ENCODE measurements around the gene FUT8.
A peak's percentile ranks its signal among the peaks of the same experiment; 100 is the strongest.

FUT8 gene

GRCh38 chr14:65429757-65430156 lies 17.2 kb downstream of the FUT8 start:
- H3K9me3 Mint-ChIP-seq = no peaks in the 10 kb centered on the region
- peaks cover 36% of the 10 kb centered on the region for H3K36me3 Mint-ChIP-seq
- no peaks in the 10 kb centered on the region for H3K27me3 Mint-ChIP-seq
- H3K27ac Mint-ChIP-seq = no peak overlapping the region
- peaks cover 80% of the 10 kb centered on the region for H3K4me1 Mint-ChIP-seq
- ATAC-seq = no peak
- no peak overlapping the region for H3K4me3 Mint-ChIP-seq

DNA sequence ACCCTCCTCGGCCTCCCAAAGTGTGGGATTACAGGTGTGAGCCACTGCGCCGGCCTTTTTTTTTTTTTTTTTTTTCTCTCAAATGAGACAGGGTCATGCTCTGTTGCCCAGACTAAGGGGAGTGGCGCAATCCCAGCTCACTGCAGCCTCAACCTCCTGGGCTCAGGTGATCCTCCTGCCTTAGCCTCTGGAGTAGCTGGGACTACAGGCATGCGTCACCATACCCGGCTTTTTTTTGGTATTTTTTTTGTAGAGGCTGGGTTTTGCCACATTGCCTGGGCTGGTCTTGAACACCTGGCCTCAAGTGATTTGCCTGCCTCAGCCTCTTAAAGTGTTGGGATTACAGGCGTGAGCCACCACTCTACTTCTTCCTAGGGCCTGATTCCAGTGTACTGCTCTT lies 18.7 kb downstream of the FUT8 start:
- H3K27me3 Mint-ChIP-seq = no peaks in the 10 kb centered on the region
- H3K4me1 Mint-ChIP-seq = peaks cover 75% of the 10 kb centered on the region
- peaks cover 47% of the 10 kb centered on the region for H3K36me3 Mint-ChIP-seq
- H3K4me3 Mint-ChIP-seq = no peak overlapping the region
- ATAC-seq = no peak
- no peaks in the 10 kb centered on the region for H3K9me3 Mint-ChIP-seq
- H3K27ac Mint-ChIP-seq = peak overlapping the region; percentile 59

GRCh38 chr14:65431951-65432350 lies 19.4 kb downstream of the FUT8 start:
- no peak overlapping the region for H3K4me3 Mint-ChIP-seq
- H3K36me3 Mint-ChIP-seq = peaks cover 41% of the 10 kb centered on the region

GRCh38 chr14:65432361-65432948 lies 19.9 kb downstream of the FUT8 start:
- H3K4me3 Mint-ChIP-seq = no peak overlapping the region
- H3K27ac Mint-ChIP-seq = peak overlapping the region; percentile 52
- H3K9me3 Mint-ChIP-seq = no peaks in the 10 kb centered on the region

More at GRCh38 chr14:65431951-65432350, 19.4 kb downstream of the FUT8 start:
- Mint-ChIP-seq H3K9me3 (no peaks in the 10 kb centered on the region), H3K27me3 (no peaks in the 10 kb centered on the region), H3K27ac (peak overlapping the region; percentile 59), H3K4me1 (peaks cover 69% of the 10 kb centered on the region)
- no peak for ATAC-seq

DNA sequence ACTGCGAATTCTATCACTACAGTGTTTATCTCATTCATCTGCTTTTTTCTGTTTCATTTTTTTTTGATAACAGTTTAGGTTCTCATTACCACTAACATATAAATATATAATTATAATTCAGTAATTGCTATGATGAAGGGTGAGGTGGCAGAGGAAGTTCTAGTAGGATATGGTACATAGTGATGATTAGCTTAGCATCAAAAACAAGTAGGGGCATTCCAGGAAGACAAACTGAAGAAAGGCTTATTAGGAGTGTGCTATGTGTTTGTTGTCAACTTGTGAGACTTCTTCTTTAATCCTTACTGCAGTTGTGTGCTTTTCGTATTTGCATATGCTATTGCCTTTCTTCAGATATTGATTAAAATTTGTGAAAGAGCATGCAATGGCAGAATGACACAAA lies 20.6 kb downstream of the FUT8 start:
- H3K9me3 Mint-ChIP-seq = no peaks in the 10 kb centered on the region
- H3K36me3 Mint-ChIP-seq = peaks cover 38% of the 10 kb centered on the region
- ATAC-seq = no peak
- H3K4me3 Mint-ChIP-seq = peak overlapping the region; percentile 13
- peak overlapping the region; percentile 52 for H3K27ac Mint-ChIP-seq
- no peaks in the 10 kb centered on the region for H3K27me3 Mint-ChIP-seq
- peaks cover 72% of the 10 kb centered on the region for H3K4me1 Mint-ChIP-seq

More at GRCh38 chr14:65432361-65432948, 19.9 kb downstream of the FUT8 start:
- Mint-ChIP-seq H3K36me3 (peaks cover 38% of the 10 kb centered on the region), H3K27me3 (no peaks in the 10 kb centered on the region), H3K4me1 (peaks cover 70% of the 10 kb centered on the region)
- ATAC-seq = no peak

- ATAC-seq = no peak
- Mint-ChIP-seq H3K4me1 (peaks cover 72% of the 10 kb centered on the region), H3K4me3 (peak overlapping the region; percentile 54), H3K27me3 (no peaks in the 10 kb centered on the region), H3K9me3 (no peaks in the 10 kb centered on the region), H3K27ac (peak overlapping the region; percentile 29), H3K36me3 (peaks cover 35% of the 10 kb centered on the region)
Observed at GRCh38 chr14:65433646-65434045, 21.1 kb downstream of the FUT8 start.

DNA sequence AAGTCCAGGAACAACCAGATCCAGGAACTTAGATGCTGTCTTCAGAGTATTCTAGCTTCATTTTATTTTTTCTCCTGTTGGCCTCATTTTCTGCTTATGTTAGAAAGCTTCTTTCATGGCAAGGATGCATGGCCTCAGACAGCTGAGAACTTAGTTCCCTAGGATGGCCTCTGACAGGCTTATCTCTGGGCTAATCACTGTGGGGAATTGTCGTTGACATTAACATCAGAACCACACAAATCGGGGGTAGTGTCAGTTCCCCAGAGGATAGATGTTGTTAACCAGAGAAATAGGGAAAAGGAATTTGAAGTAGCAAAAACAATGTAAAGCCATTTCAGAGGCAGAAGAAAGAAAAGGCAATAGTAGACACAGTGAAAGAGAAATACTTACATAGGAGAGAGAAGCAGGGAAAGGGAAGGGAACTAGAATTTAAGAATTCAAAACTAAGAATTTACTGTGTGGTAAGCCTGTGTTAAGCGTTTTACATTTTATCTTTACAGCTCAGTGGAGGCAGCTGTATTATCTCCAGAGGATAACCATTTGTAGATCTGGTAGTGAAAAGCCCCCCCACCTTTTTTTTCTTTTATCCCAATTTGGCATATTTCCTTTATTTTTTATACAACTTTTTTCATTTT lies 21.8 kb downstream of the FUT8 start:
- H3K27ac Mint-ChIP-seq = peak overlapping the region; percentile 29
- H3K4me1 Mint-ChIP-seq = peaks cover 71% of the 10 kb centered on the region
- H3K9me3 Mint-ChIP-seq = no peaks in the 10 kb centered on the region
- H3K36me3 Mint-ChIP-seq = peaks cover 29% of the 10 kb centered on the region
- no peak overlapping the region for H3K4me3 Mint-ChIP-seq
- no peaks in the 10 kb centered on the region for H3K27me3 Mint-ChIP-seq
- ATAC-seq = no peak

DNA sequence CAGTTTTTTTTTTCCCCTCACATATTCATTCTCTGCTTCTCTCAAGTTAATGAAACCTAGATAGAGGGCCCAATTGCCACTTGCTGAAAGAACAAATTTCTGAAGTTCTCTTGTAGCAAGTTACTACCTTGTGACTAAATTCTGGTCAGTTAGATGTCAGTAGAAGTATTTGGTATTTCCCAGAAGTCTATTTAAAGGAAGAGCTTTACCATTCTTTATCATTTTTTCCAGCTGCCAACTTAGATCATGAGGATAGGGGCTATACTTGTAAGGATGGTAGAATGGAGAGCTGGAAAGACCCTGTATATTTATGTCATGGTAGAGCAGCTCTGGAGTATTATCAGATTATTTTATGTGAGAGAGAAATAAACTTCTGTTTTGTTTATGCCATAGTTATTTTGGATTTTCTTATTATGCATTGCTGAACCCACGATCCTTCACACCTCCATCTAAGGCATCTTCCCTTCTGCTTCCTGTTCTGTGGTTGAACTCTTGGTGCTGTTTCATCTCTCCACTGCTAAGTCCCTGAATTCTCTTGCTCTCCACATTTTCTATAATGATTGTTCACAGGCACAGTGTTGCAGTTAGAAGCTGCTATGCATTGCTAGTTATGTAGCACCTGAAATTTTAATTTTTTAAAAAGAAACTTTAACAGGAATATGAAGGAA lies 25.9 kb downstream of the FUT8 start:
- peak; percentile 43 for ATAC-seq
- H3K27me3 Mint-ChIP-seq = no peaks in the 10 kb centered on the region
- H3K27ac Mint-ChIP-seq = peak overlapping the region; percentile 84
- peaks cover 23% of the 10 kb centered on the region for H3K36me3 Mint-ChIP-seq
- no peaks in the 10 kb centered on the region for H3K9me3 Mint-ChIP-seq
- peaks cover 48% of the 10 kb centered on the region for H3K4me1 Mint-ChIP-seq
- H3K4me3 Mint-ChIP-seq = peak overlapping the region; percentile 31

DNA sequence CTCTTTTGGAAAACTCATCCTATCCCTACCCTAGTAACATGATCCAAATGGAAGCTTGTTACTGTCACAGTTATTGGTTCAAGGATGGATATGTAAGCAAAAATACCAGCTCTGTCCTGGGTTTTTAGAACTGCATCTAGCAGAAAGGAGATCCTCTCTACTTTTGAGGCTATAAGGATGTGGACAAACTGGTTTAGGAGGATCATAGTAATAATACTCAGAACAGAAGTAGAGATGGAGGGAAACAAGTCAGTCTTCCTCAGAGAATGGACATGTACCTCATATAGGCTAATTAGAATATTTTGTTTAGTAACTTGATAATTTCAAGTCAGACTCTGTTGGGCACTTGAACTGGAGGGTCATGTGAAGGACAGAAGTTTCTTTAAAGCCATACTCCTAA lies 26.6 kb downstream of the FUT8 start:
- Mint-ChIP-seq H3K4me3 (no peak overlapping the region), H3K9me3 (no peaks in the 10 kb centered on the region), H3K36me3 (peaks cover 25% of the 10 kb centered on the region), H3K27ac (peak overlapping the region; percentile 84), H3K4me1 (peaks cover 43% of the 10 kb centered on the region), H3K27me3 (no peaks in the 10 kb centered on the region)
- ATAC-seq = no peak

- ATAC-seq = no peak
- Mint-ChIP-seq H3K4me1 (peaks cover 39% of the 10 kb centered on the region), H3K27ac (no peak overlapping the region), H3K36me3 (peaks cover 24% of the 10 kb centered on the region), H3K9me3 (no peaks in the 10 kb centered on the region), H3K4me3 (no peak overlapping the region), H3K27me3 (no peaks in the 10 kb centered on the region)
Observed at GRCh38 chr14:65440230-65440629, 27.7 kb downstream of the FUT8 start.

- no peaks in the 10 kb centered on the region for H3K9me3 Mint-ChIP-seq
Observed at GRCh38 chr14:65444230-65444629, 31.7 kb downstream of the FUT8 start.

DNA sequence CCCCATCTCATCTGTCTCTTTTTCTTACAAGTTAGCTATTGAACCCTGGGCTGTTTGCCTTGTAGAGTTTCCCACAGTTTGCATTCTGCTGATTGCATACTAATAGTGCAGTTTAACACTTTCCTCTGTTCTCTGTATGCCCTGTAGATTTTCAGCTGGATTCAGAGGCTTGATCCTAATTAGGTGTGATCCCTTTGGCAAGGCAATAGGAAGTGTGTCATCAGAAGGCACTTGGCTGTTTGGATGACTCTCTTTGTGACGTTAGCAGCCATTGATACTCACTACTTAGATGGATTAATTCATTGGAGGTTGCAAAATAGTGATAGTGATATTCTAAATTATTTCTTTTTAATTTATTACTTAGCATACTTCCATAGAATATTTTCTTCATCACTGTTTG lies 33.6 kb downstream of the FUT8 start:
- Mint-ChIP-seq H3K27ac (peak overlapping the region; percentile 21), H3K36me3 (peaks cover 45% of the 10 kb centered on the region), H3K4me3 (no peak overlapping the region), H3K4me1 (peaks cover 34% of the 10 kb centered on the region), H3K9me3 (peaks cover 2% of the 10 kb centered on the region), H3K27me3 (no peaks in the 10 kb centered on the region)
- no peak for ATAC-seq

More at GRCh38 chr14:65444230-65444629, 31.7 kb downstream of the FUT8 start:
- Mint-ChIP-seq H3K27me3 (no peaks in the 10 kb centered on the region), H3K27ac (no peak overlapping the region), H3K4me1 (peaks cover 40% of the 10 kb centered on the region), H3K36me3 (peaks cover 31% of the 10 kb centered on the region), H3K4me3 (no peak overlapping the region)
- ATAC-seq = no peak

GRCh38 chr14:65449647-65450046 lies 37.1 kb downstream of the FUT8 start:
- peaks cover 70% of the 10 kb centered on the region for H3K36me3 Mint-ChIP-seq

DNA sequence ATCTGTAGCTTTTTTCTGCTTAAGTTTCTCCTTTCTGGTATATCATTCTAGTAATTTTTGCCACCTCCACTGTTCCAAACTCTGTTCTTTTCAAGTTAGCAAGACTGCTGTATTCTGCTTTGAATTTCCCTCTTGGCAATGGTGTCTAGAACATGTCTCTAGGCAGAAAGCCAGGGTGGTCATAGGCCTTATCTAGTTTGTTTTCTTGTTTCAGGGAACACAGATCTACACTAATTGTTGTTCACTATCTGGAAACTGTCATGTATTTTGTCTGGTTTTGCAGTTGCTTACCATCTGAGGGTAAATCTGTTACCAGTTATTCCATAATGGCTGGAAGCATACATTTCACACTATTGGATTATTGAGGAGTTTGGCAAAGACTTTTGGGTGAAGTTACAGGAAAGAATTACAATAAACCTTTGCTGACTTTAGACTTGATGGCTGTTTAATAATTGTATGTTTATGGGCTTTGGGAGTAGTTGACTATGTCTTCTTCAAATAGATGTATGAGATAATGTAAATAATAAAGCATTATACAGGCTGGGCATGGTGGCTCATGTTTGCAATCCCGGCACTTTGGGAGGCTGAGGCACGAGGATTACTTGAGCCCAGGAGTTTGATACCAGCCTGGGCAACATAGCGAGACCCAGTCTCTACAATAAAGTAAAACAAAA lies 41.4 kb downstream of the FUT8 start:
- Mint-ChIP-seq H3K4me1 (peaks cover 42% of the 10 kb centered on the region), H3K4me3 (no peak overlapping the region), H3K27ac (peak overlapping the region; percentile 31), H3K36me3 (peaks cover 81% of the 10 kb centered on the region), H3K27me3 (no peaks in the 10 kb centered on the region), H3K9me3 (peaks cover 12% of the 10 kb centered on the region)
- no peak for ATAC-seq

More at GRCh38 chr14:65449647-65450046, 37.1 kb downstream of the FUT8 start:
- Mint-ChIP-seq H3K4me3 (no peak overlapping the region), H3K9me3 (peaks cover 8% of the 10 kb centered on the region), H3K27me3 (no peaks in the 10 kb centered on the region), H3K4me1 (peaks cover 57% of the 10 kb centered on the region), H3K27ac (no peak overlapping the region)
- no peak for ATAC-seq

GRCh38 chr14:65456247-65456646 lies 43.7 kb downstream of the FUT8 start:
- ATAC-seq = no peak
- peaks cover 54% of the 10 kb centered on the region for H3K4me1 Mint-ChIP-seq
- H3K36me3 Mint-ChIP-seq = peaks cover 70% of the 10 kb centered on the region
- no peaks in the 10 kb centered on the region for H3K27me3 Mint-ChIP-seq
- no peak overlapping the region for H3K4me3 Mint-ChIP-seq
- no peak overlapping the region for H3K27ac Mint-ChIP-seq
- peaks cover 10% of the 10 kb centered on the region for H3K9me3 Mint-ChIP-seq
